HG02623 (cell line): ENCODE data around the gene DNPEP.
"Not testable (repeated sequence)": the region's sequence is repeated elsewhere in the genome, so short reads cannot be mapped to it uniquely, and the experiment has no call there.

ENCODE experiments used
- ATAC-seq: cut with Tn5 transposase; IDR thresholded peaks from one replicate; pipeline ENCODE4 v1.9.1; 2021; ENCODE audit warnings: moderate library complexity; ENCODE audit not compliant: unreplicated experiment

Gene DNPEP

GRCh38 chr2:219419331-219420197 lies 31.9 kb upstream of the DNPEP start:
- ATAC-seq = no peak

- no peak for ATAC-seq
These were observed 31.3 kb upstream of the DNPEP start for GRCh38 chr2:219419012-219419324.

- no peak for ATAC-seq
These were observed 30.7 kb upstream of the DNPEP start, which contains the start of gene DES for GRCh38 chr2:219418155-219419011. Gene DES (plus strand): TSS chr2:219418377. CDS start chr2:219418463, 86 bp downstream.

- ATAC-seq = no peak
These were observed 29.7 kb upstream of the DNPEP start for GRCh38 chr2:219417374-219417773.

- ATAC-seq = no peak
These were observed 29.2 kb upstream of the DNPEP start for GRCh38 chr2:219416938-219417337.

- no peak for ATAC-seq
These were observed 28.5 kb upstream of the DNPEP start for GRCh38 chr2:219416235-219416602.

GRCh38 chr2:219415580-219416234 lies 28.0 kb upstream of the DNPEP start:
- ATAC-seq = no peak

- ATAC-seq = no peak
These were observed 27.1 kb upstream of the DNPEP start for GRCh38 chr2:219414857-219415256.

GRCh38 chr2:219410390-219410789 lies 22.7 kb upstream of the DNPEP start:
- ATAC-seq = no peak

- ATAC-seq = no peak
These were observed 21.9 kb upstream of the DNPEP start for GRCh38 chr2:219409619-219410018.

GRCh38 chr2:219408631-219409030 lies 20.9 kb upstream of the DNPEP start:
- no peak for ATAC-seq

GRCh38 chr2:219408204-219408603 lies 20.5 kb upstream of the DNPEP start:
- ATAC-seq = no peak

GRCh38 chr2:219407343-219407742 lies 19.6 kb upstream of the DNPEP start:
- not testable (repeated sequence) for ATAC-seq

- no peak for ATAC-seq
These were observed 19.1 kb upstream of the DNPEP start for GRCh38 chr2:219406861-219407230.

- ATAC-seq = no peak
These were observed 18.5 kb upstream of the DNPEP start for GRCh38 chr2:219405958-219406860.

- no peak for ATAC-seq
These were observed 17.7 kb upstream of the DNPEP start for GRCh38 chr2:219405451-219405850.

GRCh38 chr2:219404954-219405353 lies 17.2 kb upstream of the DNPEP start:
- ATAC-seq = no peak

- ATAC-seq = no peak
These were observed 16.7 kb upstream of the DNPEP start for GRCh38 chr2:219404291-219404910.

GRCh38 chr2:219403861-219404260 lies 16.1 kb upstream of the DNPEP start:
- no peak for ATAC-seq
